HG03342 (cell line): ENCODE data around the gene ARHGEF11.
"Not testable (repeated sequence)": the region's sequence is repeated elsewhere in the genome, so short reads cannot be mapped to it uniquely, and the experiment has no call there.

ENCODE experiments used
- ATAC-seq: cut with Tn5 transposase; IDR thresholded peaks from one replicate; pipeline ENCODE4 v1.9.1; 2021; ENCODE audit warnings: mild to moderate bottlenecking, moderate library complexity; ENCODE audit not compliant: unreplicated experiment

Gene ARHGEF11

GRCh38 chr1:156931974-156932710, 113.4 kb downstream of the ARHGEF11 start:
- ATAC-seq, result no peak

- no peak for ATAC-seq
These were observed 114.2 kb downstream of the ARHGEF11 start for GRCh38 chr1:156931211-156931952.

GRCh38 chr1:156930483-156930882, 115.1 kb downstream of the ARHGEF11 start:
- no peak for ATAC-seq

GRCh38 chr1:156929596-156930238, 115.8 kb downstream of the ARHGEF11 start:
- ATAC-seq, result no peak

- ATAC-seq, result no peak
These were observed 117.4 kb downstream of the ARHGEF11 start for GRCh38 chr1:156928043-156928602.

- no peak for ATAC-seq
These were observed 118.1 kb downstream of the ARHGEF11 start for GRCh38 chr1:156927215-156928042.

- ATAC-seq, result not testable (repeated sequence)
These were observed 118.8 kb downstream of the ARHGEF11 start for GRCh38 chr1:156926695-156927094.

- ATAC-seq, result no peak
These were observed 119.4 kb downstream of the ARHGEF11 start for GRCh38 chr1:156926175-156926574.

GRCh38 chr1:156925154-156926010, 120.2 kb downstream of the ARHGEF11 start:
- ATAC-seq, result no peak

- no peak for ATAC-seq
These were observed 120.9 kb downstream of the ARHGEF11 start for GRCh38 chr1:156924478-156925153.

GRCh38 chr1:156923670-156924477, 121.7 kb downstream of the ARHGEF11 start:
- ATAC-seq, result no peak

GRCh38 chr1:156922986-156923669, 122.4 kb downstream of the ARHGEF11 start:
- ATAC-seq, result no peak

- ATAC-seq, result no peak
These were observed 124.5 kb downstream of the ARHGEF11 start for GRCh38 chr1:156921053-156921529.

- no peak for ATAC-seq
These were observed 125.1 kb downstream of the ARHGEF11 start, which contains the start of gene LRRC71 for GRCh38 chr1:156920233-156921052. Gene LRRC71 (plus strand): TSS chr1:156920632. CDS start chr1:156920804, 172 bp downstream.

- no peak for ATAC-seq
These were observed 131.1 kb downstream of the ARHGEF11 start for GRCh38 chr1:156914440-156914856.

- no peak for ATAC-seq
These were observed 131.6 kb downstream of the ARHGEF11 start for GRCh38 chr1:156913809-156914387.
